ENCODE data around the gene CRIP3. TPM values are rescaled to one million over a fixed set of nuclear protein-coding genes. Genes with fewer than 3 reads are reported as not detected.
A peak's percentile ranks its signal among the peaks of the same experiment; 100 is the strongest.

Gene CRIP3
- polyA plus RNA-seq, 3 donors: 1.2 to 12.8 (median 1.6) TPM

- Histone ChIP-seq H3K4me2 (replicated peaks; ENCODE audit: extremely low read depth, low read length, poor library complexity, severe bottlenecking) (no peak overlapping the region), H3K9ac (ENCODE audit: insufficient read depth, low read length, poor library complexity, severe bottlenecking) (no peak overlapping the region), H4K20me1 (ENCODE audit: insufficient read depth, low read length) (no peaks in the 10 kb centered on the region), H3K9me3 (replicated peaks in 1 of 2; ENCODE audit: control insufficient read depth in 1 of 2, insufficient read depth in 1 of 2, low read length in 2 of 2) (no peaks in the 10 kb centered on the region), H3K4me3 (replicated peaks in 1 of 3; ENCODE audit: low read depth in 2 of 3, low read length in 3 of 3) (no peak overlapping the region), H3K4me1 (ENCODE audit: control insufficient read depth in 1 of 2, insufficient read depth in 2 of 2, low read length in 2 of 2) (peaks cover 21 to 30% of the 10 kb centered on the region in 2 donors), H3K79me2 (ENCODE audit: insufficient read depth, low read length) (no peaks in the 10 kb centered on the region), H3K27me3 (ENCODE audit: control insufficient read depth in 2 of 2, insufficient read depth in 2 of 2, low read length in 2 of 2) (peaks cover 18 to 92% of the 10 kb centered on the region in 2 donors), H2AFZ (ENCODE audit: insufficient read depth, low read depth, low read length, poor library complexity, severe bottlenecking) (no peak overlapping the region), H3K36me3 (replicated peaks in 1 of 2; ENCODE audit: control insufficient read depth in 1 of 2, insufficient read depth in 2 of 2, low read length in 2 of 2) (no peaks in the 10 kb centered on the region), H3K27ac (ENCODE audit: low read depth in 1 of 2, low read length in 2 of 2) (no peak overlapping the region)
- H3K9me3 Mint-ChIP-seq: peaks cover 0 to 21% (median 3%) of the 10 kb centered on the region in 7 donors
- no peak overlapping the region for H3K27ac Mint-ChIP-seq
- intact Hi-C loops (cut with micrococcal nuclease): loop anchor here in 1 of 2 donors (5.0 kb wide), 1 partner anchor 130 kb away; no protein-coding TSS in a partner anchor
- peaks cover 33% of the 10 kb centered on the region for H3K4me1 Mint-ChIP-seq
- peaks cover 3 to 7% of the 10 kb centered on the region in 2 donors for H3K36me3 Mint-ChIP-seq
- H3K27me3 Mint-ChIP-seq (ENCODE audit: low read depth in 3 of 3): peaks cover 70 to 97% (median 87%) of the 10 kb centered on the region in 3 donors
- no peak for DNase-seq
- no peak overlapping the region for H3K4me3 Mint-ChIP-seq
- TF ChIP-seq, protein P1, sequence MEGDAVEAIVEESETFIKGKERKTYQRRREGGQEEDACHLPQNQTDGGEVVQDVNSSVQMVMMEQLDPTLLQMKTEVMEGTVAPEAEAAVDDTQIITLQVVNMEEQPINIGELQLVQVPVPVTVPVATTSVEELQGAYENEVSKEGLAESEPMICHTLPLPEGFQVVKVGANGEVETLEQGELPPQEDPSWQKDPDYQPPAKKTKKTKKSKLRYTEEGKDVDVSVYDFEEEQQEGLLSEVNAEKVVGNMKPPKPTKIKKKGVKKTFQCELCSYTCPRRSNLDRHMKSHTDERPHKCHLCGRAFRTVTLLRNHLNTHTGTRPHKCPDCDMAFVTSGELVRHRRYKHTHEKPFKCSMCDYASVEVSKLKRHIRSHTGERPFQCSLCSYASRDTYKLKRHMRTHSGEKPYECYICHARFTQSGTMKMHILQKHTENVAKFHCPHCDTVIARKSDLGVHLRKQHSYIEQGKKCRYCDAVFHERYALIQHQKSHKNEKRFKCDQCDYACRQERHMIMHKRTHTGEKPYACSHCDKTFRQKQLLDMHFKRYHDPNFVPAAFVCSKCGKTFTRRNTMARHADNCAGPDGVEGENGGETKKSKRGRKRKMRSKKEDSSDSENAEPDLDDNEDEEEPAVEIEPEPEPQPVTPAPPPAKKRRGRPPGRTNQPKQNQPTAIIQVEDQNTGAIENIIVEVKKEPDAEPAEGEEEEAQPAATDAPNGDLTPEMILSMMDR (IDR thresholded peaks at IDR 0.05): no peak
These were observed 36.7 kb downstream of the CRIP3 start for GRCh38 chr6:43271944-43272343.

- H3K27me3 Mint-ChIP-seq (ENCODE audit: low read depth in 3 of 3): peaks cover 67 to 90% (median 81%) of the 10 kb centered on the region in 3 donors
- TF ChIP-seq, protein P1 (IDR thresholded peaks at IDR 0.05): no peak
- H3K9ac ChIP-seq (ENCODE audit: insufficient read depth, low read length, poor library complexity, severe bottlenecking): no peak overlapping the region
- no peaks in the 10 kb centered on the region for H4K20me1 ChIP-seq (ENCODE audit: insufficient read depth, low read length)
- peaks cover 0 to 16% (median 3%) of the 10 kb centered on the region in 7 donors for H3K9me3 Mint-ChIP-seq
- peaks cover 21 to 27% of the 10 kb centered on the region in 2 donors for H3K4me1 ChIP-seq (ENCODE audit: control insufficient read depth in 1 of 2, insufficient read depth in 2 of 2, low read length in 2 of 2)
- peaks cover 18 to 86% of the 10 kb centered on the region in 2 donors for H3K27me3 ChIP-seq (ENCODE audit: control insufficient read depth in 2 of 2, insufficient read depth in 2 of 2, low read length in 2 of 2)
- H3K9me3 ChIP-seq (replicated peaks in 1 of 2; ENCODE audit: control insufficient read depth in 1 of 2, insufficient read depth in 1 of 2, low read length in 2 of 2): no peaks in the 10 kb centered on the region
- 98% methylated on average over 6 of the region's 8 CpGs for WGBS (ENCODE audit: insufficient coverage)
- H3K79me2 ChIP-seq (ENCODE audit: insufficient read depth, low read length): no peaks in the 10 kb centered on the region
- H3K4me2 ChIP-seq (replicated peaks; ENCODE audit: extremely low read depth, low read length, poor library complexity, severe bottlenecking): no peak overlapping the region
- no peak for DNase-seq
- no peak overlapping the region for H3K27ac ChIP-seq (ENCODE audit: low read depth in 1 of 2, low read length in 2 of 2)
- H3K27ac Mint-ChIP-seq: no peak overlapping the region
- peaks cover 33% of the 10 kb centered on the region for H3K4me1 Mint-ChIP-seq
- H3K36me3 ChIP-seq (replicated peaks in 1 of 2; ENCODE audit: control insufficient read depth in 1 of 2, insufficient read depth in 2 of 2, low read length in 2 of 2): no peaks in the 10 kb centered on the region
- H3K4me3 Mint-ChIP-seq: peak overlapping the region in 1 of 2 donors; percentile 87
- H3K4me3 ChIP-seq (replicated peaks in 1 of 3; ENCODE audit: low read depth in 2 of 3, low read length in 3 of 3): no peak overlapping the region
- no peak overlapping the region for H2AFZ ChIP-seq (ENCODE audit: insufficient read depth, low read depth, low read length, poor library complexity, severe bottlenecking)
- H3K36me3 Mint-ChIP-seq: peaks cover 3 to 5% of the 10 kb centered on the region in 2 donors
- intact Hi-C loops (cut with micrococcal nuclease): loop anchor here in 1 of 2 donors (5.0 kb wide), 1 partner anchor 131 kb away; no protein-coding TSS in a partner anchor
These were observed 37.4 kb downstream of the CRIP3 start for GRCh38 chr6:43271103-43271815.

Measured in CD14-positive monocyte (primary cell).